ENCODE data around the gene PPP1R14C.

DNA sequence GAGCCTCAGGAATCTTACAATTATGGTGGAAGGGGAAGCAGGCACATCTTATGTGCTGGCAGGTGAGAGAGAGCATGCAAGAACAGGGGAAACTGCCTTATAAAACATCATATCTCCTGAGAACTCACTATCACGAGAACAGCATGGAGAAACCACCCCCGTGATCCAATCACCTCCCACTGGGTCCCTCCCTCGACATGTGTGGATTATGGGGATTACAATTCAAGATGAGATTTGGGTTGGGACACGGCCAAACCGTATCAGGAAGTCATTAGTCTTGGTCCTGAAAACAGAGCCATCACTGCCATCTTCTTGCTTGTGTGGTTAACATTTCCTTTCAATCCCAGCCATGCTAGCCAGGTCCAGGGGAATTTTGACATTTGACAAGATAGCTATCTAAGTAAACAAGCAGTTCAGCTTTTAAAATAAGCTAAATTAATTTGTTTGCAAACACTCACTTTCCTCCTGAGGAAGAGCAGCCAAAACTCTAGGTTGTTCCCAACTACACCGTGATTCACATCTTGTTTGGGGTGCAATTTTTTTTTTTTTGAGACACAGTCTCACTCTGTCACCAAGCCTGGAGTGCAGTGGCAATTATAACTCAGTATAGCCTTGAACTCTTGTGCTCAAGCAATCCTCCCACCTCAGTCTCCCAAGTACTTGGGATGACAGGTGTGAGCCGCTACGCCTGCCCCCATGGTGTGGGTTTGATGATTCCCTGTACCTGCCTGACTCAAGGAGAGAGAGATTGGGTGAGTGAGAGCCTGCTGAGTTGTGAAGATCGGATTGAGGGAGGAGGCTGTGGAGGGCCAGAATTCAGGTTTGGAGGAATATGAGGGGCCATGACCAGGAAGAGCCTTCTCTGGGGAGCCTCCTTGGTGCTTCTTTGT lies 13.0 kb upstream of the PPP1R14C start:
- TF ChIP-seq EZH2 (IDR thresholded peaks at IDR 0.05; ENCODE audit: insufficient read depth, poor library complexity, severe bottlenecking) = no peak
- no peak for TF ChIP-seq EZH2phosphoT487 (IDR thresholded peaks at IDR 0.05; ENCODE audit: insufficient read depth, low read depth)

Data from GM23248 (cell line).